GM19397 (cell line): ENCODE data around the gene CRYBA4.

ENCODE experiments used
- ATAC-seq: cut with Tn5 transposase; IDR thresholded peaks from one replicate; pipeline ENCODE4 v1.9.1; 2021; ENCODE audit warnings: mild to moderate bottlenecking, moderate library complexity; ENCODE audit not compliant: unreplicated experiment

The CRYBA4 gene

GRCh38 chr22:26621663-26622062 lies at the start of gene CRYBA4:
CRYBA4 (plus strand) TSS chr22:26621963; CDS start chr22:26622597, 634 bp downstream.
- no peak for ATAC-seq

GRCh38 chr22:26573026-26573662 lies 48.6 kb upstream of the CRYBA4 start:
- ATAC-seq = no peak

GRCh38 chr22:26574001-26574723 lies 47.6 kb upstream of the CRYBA4 start:
- ATAC-seq = no peak

GRCh38 chr22:26576026-26576680 lies 45.6 kb upstream of the CRYBA4 start:
- ATAC-seq = no peak

- no peak for ATAC-seq
These were observed 44.7 kb upstream of the CRYBA4 start for GRCh38 chr22:26577081-26577480.

GRCh38 chr22:26579331-26579886 lies 42.4 kb upstream of the CRYBA4 start:
- peak; percentile 81 for ATAC-seq

GRCh38 chr22:26580240-26580962 lies 41.4 kb upstream of the CRYBA4 start:
- no peak for ATAC-seq

- ATAC-seq = no peak
These were observed 40.7 kb upstream of the CRYBA4 start for GRCh38 chr22:26581026-26581425.

GRCh38 chr22:26581633-26582168 lies 40.1 kb upstream of the CRYBA4 start:
- no peak for ATAC-seq

GRCh38 chr22:26584010-26584409 lies 37.8 kb upstream of the CRYBA4 start:
- ATAC-seq = no peak

- no peak for ATAC-seq
These were observed 36.5 kb upstream of the CRYBA4 start for GRCh38 chr22:26585104-26585790.

- ATAC-seq = no peak
These were observed 35.0 kb upstream of the CRYBA4 start for GRCh38 chr22:26586556-26587325.

GRCh38 chr22:26587991-26588613 lies 33.7 kb upstream of the CRYBA4 start:
- ATAC-seq = no peak

GRCh38 chr22:26588729-26589366 lies 32.9 kb upstream of the CRYBA4 start:
- ATAC-seq = no peak

- peak; percentile 22 for ATAC-seq
These were observed 32.4 kb upstream of the CRYBA4 start for GRCh38 chr22:26589367-26589844.

- ATAC-seq = peak; percentile 76
These were observed 31.7 kb upstream of the CRYBA4 start, which contains the start of gene TPST2 for GRCh38 chr22:26589845-26590736. TPST2 (minus strand) TSS chr22:26590132; CDS start chr22:26541630, 48,502 bp downstream.

- peak; percentile 41 for ATAC-seq
These were observed 29.3 kb upstream of the CRYBA4 start for GRCh38 chr22:26592421-26592891.
